BLaER1 treated with 17β-estradiol and CSF1 and Interleukin-3, amounts not matched to agents 10 nM and 100 nM (cell line): ENCODE results near the gene EEF1A2.

Source experiments
- H3K27ac ChIP-seq, 11 experiments: shearing (Covaris generic); formaldehyde crosslinking; 2 replicates each; pipeline ENCODE4 v1.8.1; 2022
- H3K27me3 ChIP-seq, 11 experiments: shearing (Covaris generic); formaldehyde crosslinking; 2 replicates each; pipeline ENCODE4 v1.8.1; 2022
- H3K36me3 ChIP-seq, 11 experiments: shearing (Covaris generic); formaldehyde crosslinking; 2 replicates each; pipeline ENCODE4 v1.8.1; 2022
- H3K4me1 ChIP-seq, 10 experiments: shearing (Covaris generic); formaldehyde crosslinking; 2 replicates each; pipeline ENCODE4 v1.8.1; 2022
- H3K4me2 ChIP-seq, 11 experiments: shearing (Covaris generic); formaldehyde crosslinking; 2 replicates each; pipeline ENCODE4 v1.8.1; 2022
- H3K4me3 ChIP-seq, 10 experiments: shearing (Covaris generic); formaldehyde crosslinking; 2 replicates each; pipeline ENCODE4 v1.8.1; 2022
- H3K9ac ChIP-seq, 11 experiments: shearing (Covaris generic); formaldehyde crosslinking; 2 replicates each; pipeline ENCODE4 v1.8.1; 2022
- H3K9me3 ChIP-seq, 11 experiments: shearing (Covaris generic); formaldehyde crosslinking; replicated peaks in 1 of 11; 2 replicates each; pipeline ENCODE4 v1.8.1; 2022
- H4K20me1 ChIP-seq, 11 experiments: shearing (Covaris generic); formaldehyde crosslinking; 2 replicates each; pipeline ENCODE4 v1.8.1; 2022
- Cebpa-rat ChIP-seq, 11 experiments: shearing (Covaris generic); IDR thresholded peaks; 2 replicates each; pipeline ENCODE4 v1.8.1; 2022

Gene EEF1A2

GRCh38 chr20:63533871-63534393, 35.0 kb upstream of the EEF1A2 start:
- Histone ChIP-seq H3K4me1 (peaks cover 13 to 76% (median 56%) of the 10 kb centered on the region in 10 experiments), H3K9ac (no peak overlapping the region), H3K9me3 (no peaks in the 10 kb centered on the region), H3K4me2 (peak overlapping the region in 7 of 11 experiments; percentile 49 to 79 (median 61); a peak in 13 of 22 replicates), H4K20me1 (peaks cover 0 to 39% (median 0%) of the 10 kb centered on the region in 11 experiments; a peak in 9 of 22 replicates), H3K27ac (no peak overlapping the region), H3K4me3 (no peak overlapping the region), H3K36me3 (no peaks in the 10 kb centered on the region), H3K27me3 (peaks cover 10 to 33% (median 16%) of the 10 kb centered on the region in 11 experiments; a peak in 20 of 22 replicates)
- TF ChIP-seq Cebpa-rat (IDR thresholded peaks at IDR 0.05): no peak

- Histone ChIP-seq H4K20me1 (peaks cover 0 to 42% (median 0%) of the 10 kb centered on the region in 11 experiments; a peak in 9 of 22 replicates), H3K36me3 (no peaks in the 10 kb centered on the region), H3K9me3 (no peaks in the 10 kb centered on the region), H3K9ac (no peak overlapping the region), H3K4me1 (peaks cover 13 to 72% (median 53%) of the 10 kb centered on the region in 10 experiments), H3K27me3 (peaks cover 8 to 31% (median 14%) of the 10 kb centered on the region in 11 experiments; a peak in 20 of 22 replicates), H3K4me3 (no peak overlapping the region), H3K27ac (no peak overlapping the region), H3K4me2 (peak overlapping the region in 8 of 11 experiments; percentile 22 to 79 (median 58); a peak in 15 of 22 replicates)
- TF ChIP-seq Cebpa-rat (IDR thresholded peaks at IDR 0.05): no peak
Observed at GRCh38 chr20:63533388-63533787, 34.5 kb upstream of the EEF1A2 start.

- H3K4me1 ChIP-seq: peaks cover 13 to 63% (median 49%) of the 10 kb centered on the region in 10 experiments
- no peak for TF ChIP-seq Cebpa-rat (IDR thresholded peaks at IDR 0.05)
- no peaks in the 10 kb centered on the region for H3K36me3 ChIP-seq
- no peaks in the 10 kb centered on the region for H3K9me3 ChIP-seq
- H3K27me3 ChIP-seq: peaks cover 8 to 31% (median 14%) of the 10 kb centered on the region in 11 experiments; a peak in 20 of 22 replicates
- no peak overlapping the region for H3K4me3 ChIP-seq
- H3K9ac ChIP-seq: 0 out of 22 replicates have a peak overlapping the region, but pooled peaks of 1 of the 11 experiments have one; percentile 24
- no peak overlapping the region for H3K27ac ChIP-seq
- peaks cover 0 to 42% (median 0%) of the 10 kb centered on the region in 11 experiments; a peak in 9 of 22 replicates for H4K20me1 ChIP-seq
- H3K4me2 ChIP-seq: peak overlapping the region in 8 of 11 experiments; percentile 5 to 79 (median 58); a peak in 12 of 22 replicates
Observed at GRCh38 chr20:63532449-63532971, 33.6 kb upstream of the EEF1A2 start.

- no peak overlapping the region for H3K27ac ChIP-seq
- H3K4me1 ChIP-seq: peaks cover 8 to 56% (median 42%) of the 10 kb centered on the region in 10 experiments
- no peak overlapping the region for H3K9ac ChIP-seq
- no peaks in the 10 kb centered on the region for H3K9me3 ChIP-seq
- H3K4me2 ChIP-seq: peak overlapping the region in 3 of 11 experiments; percentile 66 to 79 (median 74); a peak in 5 of 22 replicates
- no peak for TF ChIP-seq Cebpa-rat (IDR thresholded peaks at IDR 0.05)
- H3K36me3 ChIP-seq: no peaks in the 10 kb centered on the region
- H4K20me1 ChIP-seq: peaks cover 0 to 48% (median 0%) of the 10 kb centered on the region in 11 experiments; a peak in 10 of 22 replicates
- H3K27me3 ChIP-seq: peaks cover 8 to 31% (median 14%) of the 10 kb centered on the region in 11 experiments; a peak in 20 of 22 replicates
- no peak overlapping the region for H3K4me3 ChIP-seq
Observed at GRCh38 chr20:63531686-63532448, 33.0 kb upstream of the EEF1A2 start.

GRCh38 chr20:63530788-63531160, 31.9 kb upstream of the EEF1A2 start:
- no peak overlapping the region for H3K4me2 ChIP-seq
- no peak overlapping the region for H3K9ac ChIP-seq
- H3K36me3 ChIP-seq: no peaks in the 10 kb centered on the region
- no peak overlapping the region for H3K4me3 ChIP-seq
- no peaks in the 10 kb centered on the region for H3K9me3 ChIP-seq
- H3K4me1 ChIP-seq: peaks cover 5 to 55% (median 41%) of the 10 kb centered on the region in 10 experiments; a peak in 19 of 20 replicates
- no peak for TF ChIP-seq Cebpa-rat (IDR thresholded peaks at IDR 0.05)
- peaks cover 0 to 54% (median 0%) of the 10 kb centered on the region in 11 experiments; a peak in 11 of 22 replicates for H4K20me1 ChIP-seq
- H3K27me3 ChIP-seq: peaks cover 8 to 31% (median 14%) of the 10 kb centered on the region in 11 experiments; a peak in 20 of 22 replicates
- H3K27ac ChIP-seq: no peak overlapping the region

GRCh38 chr20:63529861-63530787, 31.2 kb upstream of the EEF1A2 start:
- Histone ChIP-seq H3K9ac (no peak overlapping the region), H3K4me2 (no peak overlapping the region), H3K36me3 (no peaks in the 10 kb centered on the region), H3K27me3 (peaks cover 7 to 27% (median 11%) of the 10 kb centered on the region in 11 experiments; a peak in 20 of 22 replicates), H3K4me3 (no peak overlapping the region), H3K4me1 (peaks cover 11 to 58% (median 41%) of the 10 kb centered on the region in 10 experiments; a peak in 19 of 20 replicates), H4K20me1 (peaks cover 0 to 56% (median 3%) of the 10 kb centered on the region in 11 experiments; a peak in 14 of 22 replicates), H3K27ac (no peak overlapping the region), H3K9me3 (no peaks in the 10 kb centered on the region)
- TF ChIP-seq Cebpa-rat (IDR thresholded peaks at IDR 0.05): no peak

- TF ChIP-seq Cebpa-rat (IDR thresholded peaks at IDR 0.05): no peak
Observed at GRCh38 chr20:63529180-63529860, 30.4 kb upstream of the EEF1A2 start.

More at GRCh38 chr20:63529180-63529860, 30.4 kb upstream of the EEF1A2 start:
- Histone ChIP-seq H3K27me3 (peaks cover 0 to 19% (median 3%) of the 10 kb centered on the region in 11 experiments; a peak in 14 of 22 replicates), H3K4me3 (no peak overlapping the region), H3K27ac (no peak overlapping the region), H3K9ac (no peak overlapping the region), H4K20me1 (peaks cover 0 to 56% (median 10%) of the 10 kb centered on the region in 11 experiments; a peak in 14 of 22 replicates), H3K36me3 (no peaks in the 10 kb centered on the region), H3K4me2 (no peak overlapping the region), H3K9me3 (no peaks in the 10 kb centered on the region), H3K4me1 (peaks cover 11 to 54% (median 37%) of the 10 kb centered on the region in 10 experiments; a peak in 19 of 20 replicates)
